MM.1S (cell line): ENCODE measurements around the gene MAP7D1.

Experiments
- EZH2 ChIP-seq: fragments of 300-600 bp; sonication (generic); optimal IDR thresholded peaks from 2 replicates; pipeline ENCODE3; 2017; ENCODE audit warnings: low read depth, mild to moderate bottlenecking, antibody characterized with exemption, low read length, mixed read lengths
- EZH2phosphoT487 ChIP-seq: fragments of 300-600 bp; sonication (generic); IDR thresholded peaks from 2 replicates; pipeline ENCODE4 v1.6.1; 2018; ENCODE audit warnings: antibody characterized with exemption, low read length
- TF ChIP-seq, protein P1 (sequence below): fragments of 300-600 bp; sonication (generic); IDR thresholded peaks from 2 replicates; pipeline ENCODE4 v1.5.1; 2016; ENCODE audit warnings: antibody characterized with exemption, low read length, mixed read lengths

- TF ChIP-seq, protein P1, sequence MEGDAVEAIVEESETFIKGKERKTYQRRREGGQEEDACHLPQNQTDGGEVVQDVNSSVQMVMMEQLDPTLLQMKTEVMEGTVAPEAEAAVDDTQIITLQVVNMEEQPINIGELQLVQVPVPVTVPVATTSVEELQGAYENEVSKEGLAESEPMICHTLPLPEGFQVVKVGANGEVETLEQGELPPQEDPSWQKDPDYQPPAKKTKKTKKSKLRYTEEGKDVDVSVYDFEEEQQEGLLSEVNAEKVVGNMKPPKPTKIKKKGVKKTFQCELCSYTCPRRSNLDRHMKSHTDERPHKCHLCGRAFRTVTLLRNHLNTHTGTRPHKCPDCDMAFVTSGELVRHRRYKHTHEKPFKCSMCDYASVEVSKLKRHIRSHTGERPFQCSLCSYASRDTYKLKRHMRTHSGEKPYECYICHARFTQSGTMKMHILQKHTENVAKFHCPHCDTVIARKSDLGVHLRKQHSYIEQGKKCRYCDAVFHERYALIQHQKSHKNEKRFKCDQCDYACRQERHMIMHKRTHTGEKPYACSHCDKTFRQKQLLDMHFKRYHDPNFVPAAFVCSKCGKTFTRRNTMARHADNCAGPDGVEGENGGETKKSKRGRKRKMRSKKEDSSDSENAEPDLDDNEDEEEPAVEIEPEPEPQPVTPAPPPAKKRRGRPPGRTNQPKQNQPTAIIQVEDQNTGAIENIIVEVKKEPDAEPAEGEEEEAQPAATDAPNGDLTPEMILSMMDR, result no peak
- TF ChIP-seq EZH2 (no peak), EZH2phosphoT487 (no peak)
These were observed 46.8 kb upstream of the MAP7D1 start for GRCh38 chr1:36109041-36109679.
